Testis (tissue), 3 donors: ENCODE results near the gene LRRC18. TPM values are rescaled to one million over a fixed set of nuclear protein-coding genes. Genes with fewer than 3 reads are reported as not detected.

ENCODE experiments used
- DNase-seq: peaks from one replicate; pipeline ENCODE4 v3.0.0-alpha.2; 2019
- H3K27ac ChIP-seq, 2 donors: fragments of 200-600 bp; sonication (generic); one replicate each; pipeline ENCODE4 v1.5.1; 2019
- H3K27me3 ChIP-seq: fragments of 200-600 bp; sonication (generic); one replicate; pipeline ENCODE4 v1.5.1; 2019
- H3K36me3 ChIP-seq: fragments of 200-600 bp; sonication (generic); one replicate; pipeline ENCODE4 v1.5.1; 2017; ENCODE audit warnings: low read depth; ENCODE audit errors: missing control alignments
- H3K4me1 ChIP-seq: fragments of 200-600 bp; sonication (generic); one replicate; pipeline ENCODE4 v1.5.1; 2019
- H3K4me3 ChIP-seq, 2 donors: fragments of 200-600 bp; sonication (generic); one replicate each; pipeline ENCODE4 v1.5.1; 2017 to 2019
- H3K9me3 ChIP-seq: fragments of 200-600 bp; sonication (generic); one replicate; pipeline ENCODE4 v1.5.1; 2017
- CTCF ChIP-seq, 3 experiments: fragments of 450-650 bp in 2 of 3; fragments of 200-600 bp in 1 of 3; sonication (generic) in 1 of 3; IDR thresholded peaks; one replicate each; pipeline ENCODE4 v1.5.1; 2016 to 2019; ENCODE audit warnings: antibody characterized with exemption in 3 of 3, mild to moderate bottlenecking in 2 of 3, moderate library complexity in 1 of 3
- POLR2A ChIP-seq: fragments of 450-650 bp; IDR thresholded peaks from one replicate; pipeline ENCODE4 v1.6.1; 2017; ENCODE audit warnings: antibody characterized with exemption, mild to moderate bottlenecking, moderate library complexity
- WGBS, 2 donors: methylation state at CpG; one replicate each; pipeline ENCODE4 v1.1.5; 2018; 5-methylcytosine and 5-hydroxymethylcytosine counted together
- intact Hi-C: fragments of 100-400 bp; cut with DNase I; formaldehyde crosslinking; loops from one replicate; pipeline ENCODE4 v1.15.1; 2023; ENCODE audit warnings: low total_unique reads
- microRNA-seq, 2 donors: library from miRNA; unstranded; fragments of <30 nt; microRNA quantifications; one replicate each; pipeline ENCODE4, GENCODE V29; 2016; ENCODE audit warnings: borderline number of aligned reads in 2 of 2, borderline replicate concordance in 1 of 2
- polyA plus RNA-seq: library from polyadenylated mRNA; stranded (reverse); fragments of 350-450 nt; fragmentation: Illumina TruSeq; extraction: RNeasy Lipid Tissue Mini Kit (QIAGEN cat#74804); gene quantifications from one replicate; pipeline ENCODE4 v1.2.3, GENCODE V29; 2014; ENCODE audit warnings: low read depth, low replicate concordance; ENCODE audit not compliant: insufficient read depth
- small RNA-seq, 2 donors: library from RNA; depleted of rRNA; stranded (forward); fragments of <200 nt; gene quantifications; one replicate each; pipeline ENCODE3, GENCODE V24; 2016
- total RNA-seq, 2 donors: library from RNA; depleted of rRNA; stranded (reverse); fragments of >200 nt; gene quantifications; one replicate each; pipeline ENCODE4 v1.2.3, GENCODE V29; 2016

Gene LRRC18
- total and polyA plus RNA-seq, 3 donors from 2014 or later = 7.8 to 23.1 (median 12.6) TPM

GRCh38 chr10:48872234-48872633 is 67.4 kb downstream of the LRRC18 start:
- H3K9me3 ChIP-seq = no peaks in the 10 kb centered on the region
- TF ChIP-seq POLR2A (no peak), CTCF (IDR thresholded peaks at IDR 0.05) (no peak)
- H3K4me1 ChIP-seq = no peaks in the 10 kb centered on the region
- intact Hi-C loops = no loop called here
- no peak for DNase-seq
- no peak overlapping the region for H3K4me3 ChIP-seq
- H3K36me3 ChIP-seq = no peaks in the 10 kb centered on the region
- no peak overlapping the region for H3K27ac ChIP-seq
- 94 to 96% methylated on average over 1 of the region's 1 CpG for WGBS, 2 donors
- no peaks in the 10 kb centered on the region for H3K27me3 ChIP-seq

Small RNA genes lying within 50 kb of the gene (microRNA-seq; reads per million reads assigned to microRNA genes)
- gene MIR4294 = 0 reads per million in 2 donors

Small RNA genes lying within 50 kb of the gene (small RNA-seq; reads per million reads assigned to genes)
- gene MIR4294 = 0 reads per million in 2 donors

Other genes starting within 250 kb of the LRRC18 start
- gene VSTM4, start 175.7 kb upstream of the LRRC18 start, total RNA-seq = 10 to 100 TPM; 26.0 to 35.8 TPM
- gene VSTM4, start 175.7 kb upstream of the LRRC18 start, polyA plus RNA-seq = 25.6 TPM
- gene FAM170B, start 194.2 kb upstream of the LRRC18 start, total RNA-seq = 10 to 100 TPM in 1 of 2 donors, 1 to 10 TPM in 1; 1.2 to 11.7 TPM
- gene FAM170B, start 194.2 kb upstream of the LRRC18 start, polyA plus RNA-seq = 10.5 TPM
- gene TMEM273, start 248.6 kb upstream of the LRRC18 start, total RNA-seq = 1 to 10 TPM; 4.5 to 5.3 TPM
- 8.2 TPM for gene TMEM273, start 248.6 kb upstream of the LRRC18 start, polyA plus RNA-seq